SU-DHL-6 (cell line): ENCODE data around the gene PTPRG.

Experiments used
- H2AFZ ChIP-seq: fragments of 200-600 bp; sonication (generic); 2 replicates; pipeline ENCODE4 v1.6.1; 2014; ENCODE audit warnings: low read depth, mild to moderate bottlenecking, moderate library complexity, mixed read lengths, antibody characterized with exemption, low read length; ENCODE audit not compliant: severe bottlenecking
- H3F3A ChIP-seq: fragments of 200-600 bp; shearing (Covaris generic); 2 replicates; pipeline ENCODE4 v1.6.0; 2016; ENCODE audit warnings: antibody characterized with exemption, mild to moderate bottlenecking; ENCODE audit not compliant: insufficient read depth
- H3K27ac ChIP-seq: fragments of 200-600 bp; sonication (generic); 2 replicates; pipeline ENCODE4 v1.5.1; 2016; ENCODE audit warnings: low read depth, mild to moderate bottlenecking, low read length, moderate library complexity, mixed read lengths
- H3K27me3 ChIP-seq: fragments of 200-600 bp; sonication (generic), shearing (Covaris generic); 2 replicates; pipeline ENCODE4 v1.6.0; 2014; ENCODE audit warnings: mild to moderate bottlenecking, low read length
- H3K36me3 ChIP-seq: fragments of 200-600 bp; sonication (generic); 2 replicates; pipeline ENCODE4 v1.6.1; 2014; ENCODE audit warnings: mild to moderate bottlenecking, low read length, mixed read lengths
- H3K4me2 ChIP-seq: fragments of 300-600, 200-600 bp; shearing (Covaris generic), sonication (generic); 2 replicates; pipeline ENCODE4 v1.6.0; 2014; ENCODE audit warnings: low read length, low read depth, mild to moderate bottlenecking; ENCODE audit not compliant: poor library complexity, severe bottlenecking
- H3K4me3 ChIP-seq: fragments of 200-600 bp; sonication (generic); 2 replicates; pipeline ENCODE4 v1.5.1; 2014; ENCODE audit warnings: antibody characterized with exemption, low read length, mild to moderate bottlenecking, mixed read lengths; ENCODE audit not compliant: insufficient read depth, poor library complexity, severe bottlenecking
- H3K79me2 ChIP-seq: fragments of 200-600 bp; sonication (generic); 2 replicates; pipeline ENCODE4 v1.6.1; 2014; ENCODE audit warnings: mild to moderate bottlenecking, low read length, moderate library complexity; ENCODE audit not compliant: insufficient read depth
- H3K9ac ChIP-seq: fragments of 200-600 bp; sonication (generic); 2 replicates; pipeline ENCODE4 v1.7.0; 2014; ENCODE audit warnings: mild to moderate bottlenecking, low read length
- H3K9me2 ChIP-seq: fragments of 200-600 bp; sonication (generic); replicated peaks from 2 replicates; pipeline ENCODE4 v1.6.1; 2014; ENCODE audit warnings: low read length; ENCODE audit not compliant: insufficient read depth
- H3K9me3 ChIP-seq: fragments of 200-600 bp; sonication (generic); 2 replicates; pipeline ENCODE4 v1.6.1; 2014; ENCODE audit warnings: low read length, mixed read lengths; ENCODE audit not compliant: insufficient read depth
- H4K20me1 ChIP-seq: fragments of 200-600 bp; sonication (generic); 2 replicates; pipeline ENCODE4 v1.6.1; 2014; ENCODE audit warnings: low read depth, mild to moderate bottlenecking, antibody characterized with exemption, low read length, moderate library complexity, mixed read lengths
- CTCF ChIP-seq: fragments of 200-600 bp; sonication (generic); IDR thresholded peaks from one replicate; pipeline ENCODE4 v1.5.1; 2017; ENCODE audit warnings: antibody characterized with exemption, mild to moderate bottlenecking, low read length, moderate library complexity; ENCODE audit not compliant: insufficient read depth, poor library complexity, severe bottlenecking
- EZH2phosphoT487 ChIP-seq: fragments of 200-600 bp; sonication (generic), shearing (Covaris generic); conservative IDR thresholded peaks from 2 replicates; pipeline ENCODE4 v1.6.1; 2018; ENCODE audit warnings: mild to moderate bottlenecking, antibody characterized with exemption, low read length, moderate library complexity, mixed read lengths

Gene PTPRG

DNA sequence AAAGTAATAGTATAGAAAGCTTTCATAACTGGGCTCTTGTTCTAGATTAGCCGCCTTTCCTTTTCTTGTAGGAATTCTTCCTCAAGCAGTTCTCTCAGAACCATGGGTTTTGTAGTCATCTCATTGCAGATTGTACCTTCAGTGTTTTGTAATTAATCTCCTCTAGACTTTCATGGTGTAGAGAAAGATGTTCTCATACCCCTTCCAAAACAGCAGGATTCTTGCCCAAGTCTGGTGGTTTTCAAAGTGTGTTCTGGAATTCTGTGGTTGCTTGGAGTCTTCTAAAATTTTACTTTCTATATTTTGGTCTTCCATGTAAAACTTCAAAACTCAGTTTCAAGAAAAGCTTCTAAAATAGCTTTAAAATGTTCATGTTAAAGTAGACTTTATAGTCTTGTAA lies 293.8 kb downstream of the PTPRG start:
- Histone ChIP-seq H3K27me3 (no peaks in the 10 kb centered on the region), H3F3A (no peaks in the 10 kb centered on the region), H3K36me3 (no peaks in the 10 kb centered on the region), H3K9me3 (no peaks in the 10 kb centered on the region), H4K20me1 (no peaks in the 10 kb centered on the region), H3K27ac (no peak overlapping the region), H3K9ac (no peak overlapping the region), H2AFZ (no peak overlapping the region), H3K9me2 (no peaks in the 10 kb centered on the region), H3K4me3 (no peak overlapping the region), H3K79me2 (no peaks in the 10 kb centered on the region), H3K4me2 (no peak overlapping the region)
- TF ChIP-seq CTCF, result no peak
- no peak for TF ChIP-seq EZH2phosphoT487

GRCh38 chr3:61857297-61857696 lies 295.9 kb downstream of the PTPRG start:
- no peaks in the 10 kb centered on the region for H3F3A ChIP-seq
- H3K79me2 ChIP-seq, result no peaks in the 10 kb centered on the region
- no peak overlapping the region for H3K4me3 ChIP-seq

GRCh38 chr3:61858054-61858453 lies 296.7 kb downstream of the PTPRG start:
- Histone ChIP-seq H2AFZ (no peak overlapping the region), H3K36me3 (no peaks in the 10 kb centered on the region), H3K79me2 (no peaks in the 10 kb centered on the region), H3K9me2 (no peaks in the 10 kb centered on the region), H3K27me3 (no peaks in the 10 kb centered on the region), H3K4me2 (no peak overlapping the region), H3F3A (no peaks in the 10 kb centered on the region), H3K27ac (no peak overlapping the region), H3K9me3 (no peaks in the 10 kb centered on the region), H3K4me3 (no peak overlapping the region), H4K20me1 (no peaks in the 10 kb centered on the region), H3K9ac (no peak overlapping the region)
- TF ChIP-seq CTCF, result peak; percentile 24
- no peak for TF ChIP-seq EZH2phosphoT487

More at GRCh38 chr3:61857297-61857696, 295.9 kb downstream of the PTPRG start:
- Histone ChIP-seq H3K9me2 (no peaks in the 10 kb centered on the region), H3K36me3 (no peaks in the 10 kb centered on the region), H3K27ac (no peak overlapping the region), H3K4me2 (no peak overlapping the region), H3K27me3 (no peaks in the 10 kb centered on the region), H3K9me3 (no peaks in the 10 kb centered on the region), H3K9ac (no peak overlapping the region), H2AFZ (no peak overlapping the region), H4K20me1 (no peaks in the 10 kb centered on the region)
- TF ChIP-seq EZH2phosphoT487 (no peak), CTCF (no peak)
